Activated CD4-positive, alpha-beta memory T cell treated with anti-CD3 and anti-CD28 coated beads for 36 hours (primary cell): Measurements from ENCODE around the gene KCP. TPM values are rescaled to one million over a fixed set of nuclear protein-coding genes. Genes with fewer than 3 reads are reported as not detected.
"Not testable (repeated sequence)": the region's sequence is repeated elsewhere in the genome, so short reads cannot be mapped to it uniquely, and the experiment has no call there.

ENCODE experiments used
- CTCF ChIA-PET: fragments of 350-600 bp; sonication (Branson Sonifier 250); formaldehyde crosslinking; loops from one replicate; lab custom pipeline; 2021; ENCODE audit warnings: antibody characterized with exemption, inconsistent platforms; lab: Charles Lee
- POLR2A ChIA-PET: fragments of 350-600 bp; sonication (Branson Sonifier 250); formaldehyde crosslinking; loops from one replicate; lab custom pipeline; 2021; ENCODE audit warnings: antibody characterized with exemption; lab: Charles Lee
- DNase-seq: peaks from one replicate; pipeline ENCODE4 v3.0.0-alpha.2; 2020
- H3K27ac Mint-ChIP-seq: one replicate; pipeline ENCODE4 v1.8.0; 2021; ENCODE audit warnings: mixed read lengths
- H3K27me3 Mint-ChIP-seq: one replicate; pipeline ENCODE4 v1.8.0; 2021; ENCODE audit warnings: mixed read lengths
- H3K36me3 Mint-ChIP-seq: one replicate; pipeline ENCODE4 v1.8.0; 2021; ENCODE audit warnings: mixed read lengths
- H3K4me1 Mint-ChIP-seq: one replicate; pipeline ENCODE4 v1.8.0; 2021; ENCODE audit warnings: low read depth, mixed read lengths
- H3K4me3 Mint-ChIP-seq: one replicate; pipeline ENCODE4 v1.8.0; 2021; ENCODE audit warnings: mild to moderate bottlenecking, mixed read lengths
- H3K9me3 Mint-ChIP-seq: one replicate; pipeline ENCODE4 v1.8.0; 2021; ENCODE audit warnings: mixed read lengths
- intact Hi-C: fragments of 100-400 bp; cut with micrococcal nuclease; formaldehyde crosslinking; loops from one replicate; pipeline ENCODE4 v1.15.1; 2023
- total RNA-seq, 2 experiments: library from RNA; stranded (reverse); gene quantifications; one replicate each; pipeline ENCODE4 v1.2.3, GENCODE V29; 2021

Gene KCP
- total RNA-seq, 2 experiments from 2014 or later = 0.05 to 0.12 TPM

- no peak for DNase-seq
- no peaks in the 10 kb centered on the region for H3K9me3 Mint-ChIP-seq
- H3K4me3 Mint-ChIP-seq = no peak overlapping the region
- ChIA-PET POLR2A (interaction anchor here (0.6 kb wide), 1 partner anchor 16 kb away, joined by 3 read pairs; no protein-coding TSS in a partner anchor), CTCF (interaction anchor here (1.4 to 2.1 kb wide), 2 partner anchors 10 to 430 kb away, joined by 3 to 7 read pairs; no protein-coding TSS in a partner anchor)
- intact Hi-C loops = no loop called here
- no peaks in the 10 kb centered on the region for H3K27me3 Mint-ChIP-seq
- no peaks in the 10 kb centered on the region for H3K36me3 Mint-ChIP-seq
- H3K27ac Mint-ChIP-seq = no peak overlapping the region
- peaks cover 7% of the 10 kb centered on the region for H3K4me1 Mint-ChIP-seq
Observed at GRCh38 chr7:128945668-128946366, 35.3 kb upstream of the KCP start.

GRCh38 chr7:128944487-128945236 lies 34.2 kb upstream of the KCP start:
- DNase-seq = no peak
- Mint-ChIP-seq H3K36me3 (no peaks in the 10 kb centered on the region), H3K27ac (no peak overlapping the region), H3K4me3 (no peak overlapping the region), H3K9me3 (no peaks in the 10 kb centered on the region), H3K4me1 (peaks cover 18% of the 10 kb centered on the region), H3K27me3 (no peaks in the 10 kb centered on the region)
- CTCF ChIA-PET = no interaction called here
- intact Hi-C loops = no loop called here
- POLR2A ChIA-PET = no interaction called here

GRCh38 chr7:128943251-128943650 lies 32.7 kb upstream of the KCP start:
- H3K4me3 Mint-ChIP-seq, H3K9me3 Mint-ChIP-seq, H3K27me3 Mint-ChIP-seq, H3K27ac Mint-ChIP-seq, intact Hi-C loops, H3K36me3 Mint-ChIP-seq: not testable (repeated sequence)
- POLR2A ChIA-PET = interaction anchor here (0.6 kb wide), 1 partner anchor 359 kb away, joined by 3 read pairs; no protein-coding TSS in a partner anchor
- CTCF ChIA-PET = interaction anchor here (0.6 kb wide), 1 partner anchor 39 kb away, joined by 3 read pairs; no protein-coding TSS in a partner anchor
- DNase-seq = peak; percentile 55
- H3K4me1 Mint-ChIP-seq = peaks cover 30% of the 10 kb centered on the region

GRCh38 chr7:128941946-128942526 lies 31.5 kb upstream of the KCP start:
- H3K4me3 Mint-ChIP-seq = no peak overlapping the region

GRCh38 chr7:128941323-128941890 lies 30.9 kb upstream of the KCP start:
- POLR2A ChIA-PET = interaction anchor here (1.7 kb wide), 1 partner anchor 8 kb away, joined by 4 read pairs; no protein-coding TSS in a partner anchor
- intact Hi-C loops = loop anchor here (2.0 kb wide), 1 partner anchor 21 kb away; no protein-coding TSS in a partner anchor
- Mint-ChIP-seq H3K9me3 (no peaks in the 10 kb centered on the region), H3K27ac (no peak overlapping the region), H3K27me3 (peaks cover 6% of the 10 kb centered on the region), H3K4me3 (peak overlapping the region; percentile 58), H3K4me1 (peaks cover 39% of the 10 kb centered on the region), H3K36me3 (no peaks in the 10 kb centered on the region)
- CTCF ChIA-PET = interaction anchor here (0.8 to 1.3 kb wide), 2 partner anchors 13 to 150 kb away, joined by 3 to 4 read pairs; no protein-coding TSS in a partner anchor
- no peak for DNase-seq

More at GRCh38 chr7:128941946-128942526, 31.5 kb upstream of the KCP start:
- no peaks in the 10 kb centered on the region for H3K9me3 Mint-ChIP-seq
- intact Hi-C loops = loop anchor here (2.0 kb wide), 1 partner anchor 21 kb away; no protein-coding TSS in a partner anchor
- CTCF ChIA-PET = no interaction called here
- POLR2A ChIA-PET = interaction anchor here (1.7 kb wide), 1 partner anchor 9 kb away, joined by 4 read pairs; no protein-coding TSS in a partner anchor
- no peaks in the 10 kb centered on the region for H3K36me3 Mint-ChIP-seq
- no peak overlapping the region for H3K27ac Mint-ChIP-seq
- H3K27me3 Mint-ChIP-seq = peaks cover 3% of the 10 kb centered on the region
- peaks cover 35% of the 10 kb centered on the region for H3K4me1 Mint-ChIP-seq
- no peak for DNase-seq

GRCh38 chr7:128940494-128941322 lies 30.2 kb upstream of the KCP start:
- intact Hi-C loops = loop anchor here (2.0 kb wide), 1 partner anchor 22 kb away; no protein-coding TSS in a partner anchor
- peak overlapping the region; percentile 58 for H3K4me3 Mint-ChIP-seq
- H3K36me3 Mint-ChIP-seq = no peaks in the 10 kb centered on the region
- H3K27me3 Mint-ChIP-seq = peaks cover 6% of the 10 kb centered on the region
- ChIA-PET POLR2A (interaction anchor here (1.4 to 2.2 kb wide), 4 partner anchors 7 to 18 kb away, joined by 3 to 7 read pairs (median 4); no protein-coding TSS in a partner anchor), CTCF (interaction anchor here (0.7 to 1.3 kb wide), 3 partner anchors 14 to 151 kb away, joined by 3 to 4 read pairs (median 3); no protein-coding TSS in a partner anchor)
- H3K4me1 Mint-ChIP-seq = peaks cover 39% of the 10 kb centered on the region
- H3K27ac Mint-ChIP-seq = peak overlapping the region; percentile 62
- no peaks in the 10 kb centered on the region for H3K9me3 Mint-ChIP-seq
- DNase-seq = peak; percentile 51

- H3K27ac Mint-ChIP-seq = no peak overlapping the region
- H3K36me3 Mint-ChIP-seq = no peaks in the 10 kb centered on the region
- peaks cover 6% of the 10 kb centered on the region for H3K27me3 Mint-ChIP-seq
- intact Hi-C loops = loop anchor here (2.0 to 10.0 kb wide), 3 partner anchors 23 to 115 kb away; partner anchors contain the start of gene TNPO3
- no peaks in the 10 kb centered on the region for H3K9me3 Mint-ChIP-seq
- POLR2A ChIA-PET = interaction anchor here (0.9 to 2.2 kb wide), 5 partner anchors 8 to 115 kb away, joined by 3 to 7 read pairs (median 5); partner anchors contain the start of gene TNPO3
- peaks cover 39% of the 10 kb centered on the region for H3K4me1 Mint-ChIP-seq
- DNase-seq = peak; percentile 23
- CTCF ChIA-PET = interaction anchor here (0.7 to 1.4 kb wide), 4 partner anchors 14 to 152 kb away, joined by 3 to 4 read pairs (median 4); no protein-coding TSS in a partner anchor
- peak overlapping the region; percentile 83 for H3K4me3 Mint-ChIP-seq
Observed at GRCh38 chr7:128939861-128940410, 29.4 kb upstream of the KCP start.

- H3K27ac Mint-ChIP-seq = peak overlapping the region; percentile 23
Observed at GRCh38 chr7:128939075-128939860, 28.8 kb upstream of the KCP start.

GRCh38 chr7:128938544-128939074 lies 28.1 kb upstream of the KCP start:
- peaks cover 42% of the 10 kb centered on the region for H3K4me1 Mint-ChIP-seq
- peak overlapping the region; percentile 69 for H3K27ac Mint-ChIP-seq
- no peaks in the 10 kb centered on the region for H3K36me3 Mint-ChIP-seq
- CTCF ChIA-PET = interaction anchor here (0.5 to 1.4 kb wide), 2 partner anchors 96 to 153 kb away, joined by 3 to 4 read pairs; no protein-coding TSS in a partner anchor
- POLR2A ChIA-PET = interaction anchor here (0.7 to 2.2 kb wide), 3 partner anchors 10 to 116 kb away, joined by 4 to 7 read pairs (median 4); partner anchors contain the start of gene TNPO3
- no peak for DNase-seq
- peaks cover 6% of the 10 kb centered on the region for H3K27me3 Mint-ChIP-seq
- peak overlapping the region; percentile 83 for H3K4me3 Mint-ChIP-seq
- no peaks in the 10 kb centered on the region for H3K9me3 Mint-ChIP-seq
- intact Hi-C loops = loop anchor here (2.0 to 10.0 kb wide), 2 partner anchors 70 to 116 kb away; partner anchors contain the start of gene TNPO3

More at GRCh38 chr7:128939075-128939860, 28.8 kb upstream of the KCP start:
- Mint-ChIP-seq H3K4me3 (peak overlapping the region; percentile 83), H3K4me1 (peaks cover 39% of the 10 kb centered on the region), H3K36me3 (no peaks in the 10 kb centered on the region), H3K9me3 (no peaks in the 10 kb centered on the region), H3K27me3 (peaks cover 6% of the 10 kb centered on the region)
- DNase-seq = peak; percentile 52
- POLR2A ChIA-PET = interaction anchor here (0.9 to 2.2 kb wide), 5 partner anchors 9 to 115 kb away, joined by 3 to 7 read pairs (median 5); partner anchors contain the start of gene TNPO3
- CTCF ChIA-PET = interaction anchor here (0.5 to 1.4 kb wide), 3 partner anchors 72 to 152 kb away, joined by 3 to 4 read pairs (median 3); no protein-coding TSS in a partner anchor
- intact Hi-C loops = loop anchor here (2.0 to 10.0 kb wide), 2 partner anchors 70 to 116 kb away; partner anchors contain the start of gene TNPO3
